HepG2 (cell line): ENCODE results near the gene PMVK.

ENCODE experiments used
- CHD2 ChIP-seq: IDR thresholded peaks from 2 replicates; pipeline ENCODE4 v1.6.1; 2011; ENCODE audit warnings: low read depth, low read length, improper control_type of control experiment
- EP300 ChIP-seq, 3 experiments: sonication (generic) in 1 of 3; formaldehyde crosslinking in 1 of 3; IDR thresholded peaks; 2 replicates each; pipeline versions ENCODE4 v1.5.1 to v1.6.1; 2011 to 2020; ENCODE audit warnings: low read depth in 2 of 3, low read length in 2 of 3, borderline replicate concordance in 1 of 3, improper control_type of control experiment in 1 of 3, mild to moderate bottlenecking in 1 of 3, missing genetic modification reagents in 1 of 3, moderate library complexity in 1 of 3
- GLI4 ChIP-seq: sonication (generic); formaldehyde crosslinking; IDR thresholded peaks from 2 replicates; pipeline ENCODE4 v1.5.1; 2020; ENCODE audit warnings: missing genetic modification reagents, mild to moderate bottlenecking, moderate library complexity, borderline replicate concordance
- JUNB ChIP-seq: sonication (generic); formaldehyde crosslinking; IDR thresholded peaks from 2 replicates; pipeline ENCODE4 v1.8.0; 2022; ENCODE audit warnings: missing genetic modification reagents, mild to moderate bottlenecking, borderline replicate concordance
- JUND ChIP-seq: sonication (generic); formaldehyde crosslinking; IDR thresholded peaks from 2 replicates; pipeline ENCODE4 v1.8.0; 2022; ENCODE audit warnings: mild to moderate bottlenecking, missing genetic modification reagents
- POLR2AphosphoS2 ChIP-seq: IDR thresholded peaks from 2 replicates; pipeline ENCODE4 v1.6.1; 2011; ENCODE audit warnings: low read depth, low read length, improper control_type of control experiment
- TAF1 ChIP-seq: sonication (generic); formaldehyde crosslinking; IDR thresholded peaks from 2 replicates; pipeline ENCODE4 v1.4.0; 2020; ENCODE audit warnings: missing genetic modification reagents
- TOPORS ChIP-seq: sonication (generic); formaldehyde crosslinking; IDR thresholded peaks from 2 replicates; pipeline ENCODE4 v1.8.0; 2023; ENCODE audit warnings: mild to moderate bottlenecking, missing genetic modification reagents
- USF2 ChIP-seq, 2 experiments: sonication (generic) in 1 of 2; formaldehyde crosslinking in 1 of 2; IDR thresholded peaks; 2 replicates each; pipeline versions ENCODE4 v1.5.1 to v1.6.1; 2011 to 2020; ENCODE audit warnings: borderline replicate concordance in 1 of 2, low read depth in 1 of 2, low read length in 1 of 2, mild to moderate bottlenecking in 1 of 2, missing genetic modification reagents in 1 of 2, moderate library complexity in 1 of 2
- ZBED4 ChIP-seq: sonication (generic); formaldehyde crosslinking; IDR thresholded peaks from 2 replicates; pipeline ENCODE4 v1.4.0; 2020; ENCODE audit warnings: missing genetic modification reagents, borderline replicate concordance
- ZSCAN5A ChIP-seq: sonication (generic); formaldehyde crosslinking; IDR thresholded peaks from 2 replicates; pipeline ENCODE4 v1.8.0; 2022; ENCODE audit warnings: mild to moderate bottlenecking, missing genetic modification reagents, borderline replicate concordance
- TF ChIP-seq, protein P1 (sequence below): sonication (generic); formaldehyde crosslinking; IDR thresholded peaks from 2 replicates; pipeline ENCODE4 v1.5.0; 2020; ENCODE audit warnings: missing genetic modification reagents, mild to moderate bottlenecking, borderline replicate concordance
- TF ChIP-seq, protein P2 (sequence below): sonication (generic); formaldehyde crosslinking; IDR thresholded peaks from 2 replicates; pipeline ENCODE4 v1.5.0; 2020; ENCODE audit warnings: mild to moderate bottlenecking, missing genetic modification reagents, moderate library complexity
- TF ChIP-seq, protein P3 (sequence below): sonication (generic); formaldehyde crosslinking; IDR thresholded peaks from 2 replicates; pipeline ENCODE4 v1.5.1; 2020; ENCODE audit warnings: missing genetic modification reagents, mild to moderate bottlenecking, borderline replicate concordance

GRCh38 chr1:154956544-154956941 lies 20.0 kb upstream of the PMVK start:
- TF ChIP-seq TOPORS (CRISPR knock-in tag) (no peak), CHD2 (no peak), GLI4 (CRISPR knock-in tag) (no peak), USF2 (IDR thresholded peaks at IDR 0.05; ENCODE audit: low read depth, low read length) (no peak), USF2 (CRISPR knock-in tag; IDR thresholded peaks at IDR 0.05; ENCODE audit: borderline replicate concordance) (no peak), TAF1 (CRISPR knock-in tag) (no peak), EP300 (IDR thresholded peaks at IDR 0.05; ENCODE audit: low read depth in 2 of 2, low read length in 2 of 2) (no peak), EP300 (CRISPR knock-in tag; IDR thresholded peaks at IDR 0.05; ENCODE audit: borderline replicate concordance) (no peak), JUNB (CRISPR knock-in tag) (no peak), ZSCAN5A (CRISPR knock-in tag) (no peak), POLR2AphosphoS2 (no peak), ZBED4 (CRISPR knock-in tag) (no peak), JUND (CRISPR knock-in tag) (no peak)
- TF ChIP-seq, protein P1, sequence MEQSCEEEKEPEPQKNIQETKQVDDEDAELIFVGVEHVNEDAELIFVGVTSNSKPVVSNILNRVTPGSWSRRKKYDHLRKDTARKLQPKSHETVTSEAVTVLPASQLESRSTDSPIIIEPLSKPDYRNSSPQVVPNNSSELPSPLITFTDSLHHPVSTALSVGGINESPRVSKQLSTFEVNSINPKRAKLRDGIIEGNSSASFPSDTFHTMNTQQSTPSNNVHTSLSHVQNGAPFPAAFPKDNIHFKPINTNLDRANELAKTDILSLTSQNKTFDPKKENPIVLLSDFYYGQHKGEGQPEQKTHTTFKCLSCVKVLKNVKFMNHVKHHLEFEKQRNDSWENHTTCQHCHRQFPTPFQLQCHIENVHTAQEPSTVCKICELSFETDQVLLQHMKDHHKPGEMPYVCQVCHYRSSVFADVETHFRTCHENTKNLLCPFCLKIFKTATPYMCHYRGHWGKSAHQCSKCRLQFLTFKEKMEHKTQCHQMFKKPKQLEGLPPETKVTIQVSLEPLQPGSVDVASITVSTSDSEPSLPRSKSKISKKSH (CRISPR knock-in tag), result no peak
- TF ChIP-seq, protein P2, sequence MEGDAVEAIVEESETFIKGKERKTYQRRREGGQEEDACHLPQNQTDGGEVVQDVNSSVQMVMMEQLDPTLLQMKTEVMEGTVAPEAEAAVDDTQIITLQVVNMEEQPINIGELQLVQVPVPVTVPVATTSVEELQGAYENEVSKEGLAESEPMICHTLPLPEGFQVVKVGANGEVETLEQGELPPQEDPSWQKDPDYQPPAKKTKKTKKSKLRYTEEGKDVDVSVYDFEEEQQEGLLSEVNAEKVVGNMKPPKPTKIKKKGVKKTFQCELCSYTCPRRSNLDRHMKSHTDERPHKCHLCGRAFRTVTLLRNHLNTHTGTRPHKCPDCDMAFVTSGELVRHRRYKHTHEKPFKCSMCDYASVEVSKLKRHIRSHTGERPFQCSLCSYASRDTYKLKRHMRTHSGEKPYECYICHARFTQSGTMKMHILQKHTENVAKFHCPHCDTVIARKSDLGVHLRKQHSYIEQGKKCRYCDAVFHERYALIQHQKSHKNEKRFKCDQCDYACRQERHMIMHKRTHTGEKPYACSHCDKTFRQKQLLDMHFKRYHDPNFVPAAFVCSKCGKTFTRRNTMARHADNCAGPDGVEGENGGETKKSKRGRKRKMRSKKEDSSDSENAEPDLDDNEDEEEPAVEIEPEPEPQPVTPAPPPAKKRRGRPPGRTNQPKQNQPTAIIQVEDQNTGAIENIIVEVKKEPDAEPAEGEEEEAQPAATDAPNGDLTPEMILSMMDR (CRISPR knock-in tag), result no peak
- TF ChIP-seq, protein P3, sequence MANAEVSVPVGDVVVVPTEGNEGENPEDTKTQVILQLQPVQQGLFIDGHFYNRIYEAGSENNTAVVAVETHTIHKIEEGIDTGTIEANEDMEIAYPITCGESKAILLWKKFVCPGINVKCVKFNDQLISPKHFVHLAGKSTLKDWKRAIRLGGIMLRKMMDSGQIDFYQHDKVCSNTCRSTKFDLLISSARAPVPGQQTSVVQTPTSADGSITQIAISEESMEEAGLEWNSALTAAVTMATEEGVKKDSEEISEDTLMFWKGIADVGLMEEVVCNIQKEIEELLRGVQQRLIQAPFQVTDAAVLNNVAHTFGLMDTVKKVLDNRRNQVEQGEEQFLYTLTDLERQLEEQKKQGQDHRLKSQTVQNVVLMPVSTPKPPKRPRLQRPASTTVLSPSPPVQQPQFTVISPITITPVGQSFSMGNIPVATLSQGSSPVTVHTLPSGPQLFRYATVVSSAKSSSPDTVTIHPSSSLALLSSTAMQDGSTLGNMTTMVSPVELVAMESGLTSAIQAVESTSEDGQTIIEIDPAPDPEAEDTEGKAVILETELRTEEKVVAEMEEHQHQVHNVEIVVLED (CRISPR knock-in tag), result no peak
